ENCODE results near the gene EXOC6B. TPM values are rescaled to one million over a fixed set of nuclear protein-coding genes. Genes with fewer than 3 reads are reported as not detected.

EXOC6B gene
- total RNA-seq, 6 experiments from 2014 or later, result 7.8 to 15.1 (median 9.1) TPM

DNA sequence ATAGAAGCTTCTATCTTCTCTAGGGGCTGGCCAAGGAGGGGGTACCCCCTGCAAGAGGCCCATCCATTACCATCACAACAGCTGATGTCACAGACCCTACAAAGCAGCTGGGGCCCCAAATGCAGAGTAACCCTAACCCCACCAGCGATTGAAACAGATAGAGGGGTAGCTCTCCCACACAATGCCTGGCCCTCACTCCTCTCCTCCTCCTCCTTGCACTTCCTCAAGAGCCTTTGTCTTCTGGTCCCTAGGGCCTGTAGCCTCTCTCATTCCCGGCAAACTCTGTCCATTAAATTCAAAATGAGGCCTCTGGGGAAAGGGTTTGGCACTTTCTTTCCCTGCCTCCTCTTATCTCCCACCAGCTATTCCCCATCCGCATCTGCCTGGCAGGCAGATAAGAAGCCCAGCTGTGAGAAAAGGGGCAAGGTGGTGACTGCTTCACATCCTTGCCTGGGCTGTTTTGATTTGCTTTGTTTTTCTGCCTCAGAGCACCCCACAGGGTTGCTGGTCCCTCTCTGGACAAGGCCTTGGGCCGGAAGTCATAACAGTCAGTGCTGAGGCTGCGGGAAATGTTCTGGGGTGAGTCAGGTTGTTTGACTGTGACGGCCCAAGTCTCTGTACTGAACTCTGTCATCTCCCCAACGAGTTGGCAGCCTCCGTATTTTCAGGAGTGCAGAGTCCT, 652.1 kb downstream of the EXOC6B start:
- Histone ChIP-seq H3K4me3 (no peak overlapping the region), H3K36me3 (no peaks in the 10 kb centered on the region), H3K27ac (no peak overlapping the region), H3K4me1 (no peaks in the 10 kb centered on the region), H3K9me3 (no peaks in the 10 kb centered on the region), H3K27me3 (no peaks in the 10 kb centered on the region)
- WGBS (ENCODE audit: insufficient coverage, low coverage, low lambda C conversion rate, missing lambda C conversion rate), result 69% methylated on average over 8 of the region's 8 CpGs
- TF ChIP-seq, protein P1, sequence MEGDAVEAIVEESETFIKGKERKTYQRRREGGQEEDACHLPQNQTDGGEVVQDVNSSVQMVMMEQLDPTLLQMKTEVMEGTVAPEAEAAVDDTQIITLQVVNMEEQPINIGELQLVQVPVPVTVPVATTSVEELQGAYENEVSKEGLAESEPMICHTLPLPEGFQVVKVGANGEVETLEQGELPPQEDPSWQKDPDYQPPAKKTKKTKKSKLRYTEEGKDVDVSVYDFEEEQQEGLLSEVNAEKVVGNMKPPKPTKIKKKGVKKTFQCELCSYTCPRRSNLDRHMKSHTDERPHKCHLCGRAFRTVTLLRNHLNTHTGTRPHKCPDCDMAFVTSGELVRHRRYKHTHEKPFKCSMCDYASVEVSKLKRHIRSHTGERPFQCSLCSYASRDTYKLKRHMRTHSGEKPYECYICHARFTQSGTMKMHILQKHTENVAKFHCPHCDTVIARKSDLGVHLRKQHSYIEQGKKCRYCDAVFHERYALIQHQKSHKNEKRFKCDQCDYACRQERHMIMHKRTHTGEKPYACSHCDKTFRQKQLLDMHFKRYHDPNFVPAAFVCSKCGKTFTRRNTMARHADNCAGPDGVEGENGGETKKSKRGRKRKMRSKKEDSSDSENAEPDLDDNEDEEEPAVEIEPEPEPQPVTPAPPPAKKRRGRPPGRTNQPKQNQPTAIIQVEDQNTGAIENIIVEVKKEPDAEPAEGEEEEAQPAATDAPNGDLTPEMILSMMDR (IDR thresholded peaks at IDR 0.05), result no peak
- TF ChIP-seq POLR2A (IDR thresholded peaks at IDR 0.05), result no peak
- ATAC-seq (peak in 1 of 4 donors; percentile 21), DNase-seq (no peak)
- intact Hi-C loops (cut with DNase I), result no loop called here

DNA sequence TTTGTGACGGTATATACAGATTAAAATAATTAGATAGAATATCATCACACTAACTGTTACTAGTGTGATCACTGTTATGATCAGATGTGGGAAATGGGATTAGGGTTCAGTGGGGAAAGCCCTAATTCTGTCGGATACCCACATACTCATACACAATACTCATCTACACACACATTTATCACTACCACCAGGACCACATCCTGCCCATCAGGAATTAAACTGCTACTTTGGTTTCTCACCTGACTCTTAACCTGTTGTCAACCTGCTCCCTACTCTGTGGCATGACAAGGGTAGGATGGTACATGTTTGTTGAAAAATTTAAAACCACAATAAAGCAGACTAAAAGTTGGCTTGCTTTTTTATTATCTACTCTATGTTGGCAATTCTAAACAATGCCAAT, 653.4 kb downstream of the EXOC6B start:
- H3K9me3 ChIP-seq, result no peaks in the 10 kb centered on the region
- no peak overlapping the region for H3K4me3 ChIP-seq
- H3K27ac ChIP-seq, result no peak overlapping the region
- WGBS (ENCODE audit: insufficient coverage, low coverage, low lambda C conversion rate, missing lambda C conversion rate), result 88% methylated on average over 2 of the region's 2 CpGs
- no peaks in the 10 kb centered on the region for H3K4me1 ChIP-seq
- no peak for DNase-seq
- no peaks in the 10 kb centered on the region for H3K27me3 ChIP-seq
- ATAC-seq, result no peak
- no peaks in the 10 kb centered on the region for H3K36me3 ChIP-seq
- TF ChIP-seq POLR2A (IDR thresholded peaks at IDR 0.05), result no peak
- TF ChIP-seq, protein P1 (IDR thresholded peaks at IDR 0.05), result no peak
- intact Hi-C loops (cut with DNase I), result no loop called here

DNA sequence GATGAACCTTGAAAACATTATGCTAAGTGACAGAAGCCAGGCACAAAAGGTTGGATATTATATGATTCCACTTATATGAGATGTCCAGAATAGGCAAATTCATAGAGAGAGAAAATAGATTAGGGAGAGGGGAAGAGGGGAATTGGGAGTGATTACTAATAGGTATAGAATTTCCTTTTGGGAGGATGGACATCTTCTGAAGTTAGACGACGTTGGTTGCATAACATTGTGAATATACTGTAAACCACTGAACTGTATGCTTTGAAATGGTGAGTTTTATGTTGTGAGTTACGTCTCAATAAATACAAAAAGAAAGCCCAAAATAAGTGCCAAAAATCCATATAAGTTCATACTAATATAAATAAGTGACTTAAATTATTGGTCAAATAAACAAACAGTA, 659.6 kb downstream of the EXOC6B start:
- no peak for ATAC-seq
- WGBS (ENCODE audit: insufficient coverage, low coverage, low lambda C conversion rate, missing lambda C conversion rate), result 61% methylated on average over 3 of the region's 3 CpGs
- H3K36me3 ChIP-seq, result no peaks in the 10 kb centered on the region
- no peaks in the 10 kb centered on the region for H3K27me3 ChIP-seq
- no peaks in the 10 kb centered on the region for H3K9me3 ChIP-seq
- DNase-seq, result no peak
- TF ChIP-seq, protein P1 (IDR thresholded peaks at IDR 0.05), result no peak
- no peak for TF ChIP-seq POLR2A (IDR thresholded peaks at IDR 0.05)
- no peaks in the 10 kb centered on the region for H3K4me1 ChIP-seq
- H3K27ac ChIP-seq, result no peak overlapping the region
- intact Hi-C loops (cut with DNase I), result no loop called here
- H3K4me3 ChIP-seq, result no peak overlapping the region

DNA sequence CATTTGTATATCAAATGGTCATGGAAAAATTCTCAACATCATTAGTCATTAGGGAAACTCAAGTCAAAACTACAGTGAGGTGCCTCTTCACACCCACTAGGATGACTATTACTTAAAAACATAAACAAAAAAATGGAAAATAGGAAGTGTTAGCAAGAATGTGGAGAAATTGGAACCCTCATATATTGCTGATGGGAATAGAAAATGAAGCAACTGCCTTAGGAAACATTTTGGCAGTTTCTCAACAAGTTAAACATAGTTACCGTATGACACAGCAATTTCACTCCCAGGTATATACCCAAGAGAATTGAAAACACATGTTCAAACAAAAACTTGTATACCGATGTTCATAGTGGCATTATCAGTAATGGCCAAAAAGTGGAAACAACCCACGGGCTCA, 660.0 kb downstream of the EXOC6B start:
- no peak for DNase-seq
- Histone ChIP-seq H3K27me3 (no peaks in the 10 kb centered on the region), H3K4me1 (no peaks in the 10 kb centered on the region), H3K36me3 (no peaks in the 10 kb centered on the region), H3K9me3 (no peaks in the 10 kb centered on the region), H3K27ac (no peak overlapping the region), H3K4me3 (no peak overlapping the region)
- intact Hi-C loops (cut with DNase I), result no loop called here
- 60% methylated on average over 3 of the region's 3 CpGs for WGBS (ENCODE audit: insufficient coverage, low coverage, low lambda C conversion rate, missing lambda C conversion rate)
- ATAC-seq, result peak in 2 of 4 donors; percentile 45 to 46
- TF ChIP-seq POLR2A (IDR thresholded peaks at IDR 0.05), result no peak
- TF ChIP-seq, protein P1 (IDR thresholded peaks at IDR 0.05), result no peak
